ENCODE measurements around the gene TDRD10. TPM values are rescaled to one million over a fixed set of nuclear protein-coding genes. Genes with fewer than 3 reads are reported as not detected.

Gene TDRD10
- total RNA-seq, 1 donor from 2014 or later, result 1.7 TPM

DNA sequence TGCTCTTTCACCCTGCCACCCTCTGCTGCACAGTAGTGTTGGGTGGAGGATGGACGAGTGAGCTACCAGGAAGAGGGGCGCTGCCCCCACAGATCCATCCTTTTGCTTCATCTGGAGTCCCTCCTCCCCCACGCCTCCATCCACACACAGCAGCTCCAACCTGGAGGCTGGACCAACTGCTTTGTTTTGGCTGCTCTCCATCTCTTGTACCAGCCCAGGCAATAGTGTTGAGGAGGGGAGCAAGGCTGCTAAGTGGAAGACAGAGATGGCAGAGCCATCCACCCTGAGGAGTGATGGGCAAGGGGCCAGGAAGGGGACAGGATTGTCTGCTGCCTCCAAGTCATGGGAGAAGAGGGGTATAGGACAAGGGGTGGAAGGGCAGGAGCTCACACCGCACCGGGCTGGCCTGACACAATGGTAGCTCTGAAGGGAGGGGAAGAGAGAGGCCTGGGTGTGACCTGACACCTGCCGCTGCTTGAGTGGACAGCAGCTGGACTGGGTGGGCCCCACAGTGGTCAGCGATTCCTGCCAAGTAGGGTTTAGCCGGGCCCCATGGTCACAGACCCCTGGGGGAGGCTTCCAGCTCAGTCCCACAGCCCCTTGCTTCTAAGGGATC is 74.0 kb downstream of the TDRD10 start:
- DNase-seq (ENCODE audit: low read depth, low spot score), result no peak

DNA sequence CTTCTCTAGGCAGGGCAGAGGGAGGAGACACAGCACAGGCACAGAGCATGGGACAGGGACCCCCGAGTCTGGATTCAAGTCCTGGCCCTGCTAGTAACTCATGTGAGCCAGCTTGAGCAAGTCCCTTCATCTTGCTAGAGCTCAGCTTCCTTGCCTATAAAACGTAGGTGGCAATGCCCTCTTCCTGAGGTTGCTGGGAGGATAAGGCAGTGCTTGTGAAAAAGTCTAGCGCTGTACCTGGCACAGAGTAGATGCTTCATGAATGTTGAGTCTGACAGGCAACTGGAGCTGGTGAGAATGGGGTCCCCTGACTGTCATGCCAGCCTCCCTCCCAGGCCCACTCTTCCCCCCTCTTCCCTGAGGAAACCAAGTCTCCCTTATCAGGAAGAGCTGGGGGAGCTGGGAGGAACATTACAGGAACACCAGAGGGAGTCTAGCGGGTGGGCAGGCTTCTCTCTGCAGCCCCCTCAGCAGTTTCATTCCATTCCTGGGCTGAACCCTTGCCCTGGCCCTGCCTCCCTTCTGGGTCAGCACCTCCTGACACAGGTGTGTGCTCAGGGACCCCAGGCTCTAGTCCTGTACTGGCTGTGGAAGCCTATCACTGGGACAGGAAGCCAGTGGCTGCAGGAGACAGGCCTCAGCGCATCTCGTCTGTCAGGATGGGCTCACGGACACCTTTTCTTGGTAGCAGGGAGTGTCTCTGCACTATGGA is 75.5 kb downstream of the TDRD10 start:
- no peak for DNase-seq (ENCODE audit: low read depth, low spot score)

DNA sequence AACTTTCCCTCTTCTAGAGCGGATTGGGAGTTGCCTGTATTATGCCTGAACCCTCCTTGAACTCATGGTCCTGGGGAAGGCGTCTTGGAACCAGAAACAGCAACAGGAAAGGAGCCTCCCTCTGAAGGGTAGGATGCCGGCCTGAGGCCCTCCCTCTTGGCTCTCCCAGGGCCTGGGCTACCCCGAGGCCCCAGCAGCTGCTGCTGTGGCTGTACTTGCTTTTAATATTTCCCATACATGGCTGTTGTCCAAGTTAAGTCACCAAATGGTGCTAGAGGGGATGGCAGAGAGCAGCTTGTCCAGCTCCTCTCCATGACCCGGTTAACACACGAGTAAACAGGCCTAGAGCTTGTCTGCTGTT is 76.0 kb downstream of the TDRD10 start:
- no peak for DNase-seq (ENCODE audit: low read depth, low spot score)

DNA sequence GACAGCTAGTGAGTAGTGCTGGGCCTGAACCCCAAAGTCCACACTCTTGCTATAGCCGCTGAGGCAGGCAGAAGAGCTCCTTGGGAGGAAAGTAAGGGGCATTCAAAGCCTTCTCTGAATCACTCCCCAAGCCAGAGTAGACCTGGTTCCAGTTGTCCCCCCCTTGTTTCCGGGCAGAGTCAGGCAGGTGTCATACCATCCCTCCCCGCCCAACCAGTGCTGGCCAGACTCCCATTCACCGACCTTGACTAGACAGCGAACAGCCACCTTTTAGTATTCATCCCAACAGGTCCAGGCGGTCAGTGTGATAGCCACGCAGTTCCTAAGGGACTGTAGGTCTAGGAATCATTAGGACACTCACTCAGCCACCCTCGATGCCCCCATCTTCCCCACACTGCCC is 77.4 kb downstream of the TDRD10 start:
- no peak for DNase-seq (ENCODE audit: low read depth, low spot score)

DNA sequence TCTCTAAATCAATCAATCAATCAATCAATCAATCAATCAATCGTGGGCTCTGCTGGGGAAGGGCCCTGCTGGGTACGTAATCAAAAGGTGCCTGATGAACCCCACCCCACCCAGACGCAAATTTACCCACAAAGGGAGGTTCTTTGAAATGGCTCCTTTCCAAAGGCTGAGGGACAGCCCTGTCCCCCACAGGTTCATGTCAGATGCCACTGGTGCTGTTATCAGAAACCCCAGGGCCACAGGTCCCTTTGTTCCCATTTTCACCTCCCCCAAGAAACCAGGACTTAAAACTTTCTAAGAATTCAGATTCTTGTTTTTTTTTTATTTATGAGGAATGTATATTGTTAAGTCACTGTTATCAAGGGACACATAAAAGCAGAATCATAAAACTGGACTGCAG is 79.7 kb downstream of the TDRD10 start:
- DNase-seq (ENCODE audit: low read depth, low spot score), result no peak

DNA sequence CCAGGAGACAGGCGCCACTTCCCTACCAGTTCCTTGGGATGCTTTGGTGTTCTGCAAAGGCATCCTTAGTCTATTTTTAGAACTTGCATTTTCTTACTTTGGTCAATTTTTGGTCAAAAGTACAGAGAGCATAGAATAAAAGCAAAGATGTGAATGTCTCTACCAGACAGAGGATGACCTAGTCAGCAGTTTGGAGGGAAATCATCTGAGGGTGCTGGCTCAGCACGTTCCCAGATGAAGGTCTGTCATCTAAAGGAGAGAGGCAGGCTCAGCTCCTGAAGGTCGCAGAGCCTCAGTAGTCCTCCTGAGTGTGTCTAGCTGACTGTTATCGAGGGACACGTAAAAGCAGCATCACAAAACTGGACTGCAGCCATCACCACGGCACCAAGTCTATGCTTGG is 80.9 kb downstream of the TDRD10 start:
- DNase-seq (ENCODE audit: low read depth, low spot score), result no peak

DNA sequence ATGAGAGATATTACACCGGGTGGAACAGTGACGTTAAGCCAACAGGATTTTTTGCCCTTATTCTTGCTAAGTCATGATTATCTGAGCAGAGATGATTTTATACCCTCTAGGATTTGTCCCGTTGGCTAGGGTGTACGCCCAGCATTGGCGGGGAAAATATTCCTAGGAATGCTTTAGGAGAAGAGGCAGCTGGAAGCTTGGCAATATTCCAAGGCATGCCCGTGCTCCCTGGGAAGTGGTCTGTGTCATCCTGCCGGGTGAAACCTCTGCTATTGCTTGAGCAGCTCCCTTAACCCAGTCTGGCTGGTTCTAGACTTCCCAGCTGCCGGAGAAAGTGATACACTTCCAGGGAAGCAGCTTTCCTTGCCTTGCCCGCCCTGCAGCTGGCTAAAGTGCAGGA is 81.8 kb downstream of the TDRD10 start:
- peak; percentile 39 for DNase-seq (ENCODE audit: low read depth, low spot score)

DNA sequence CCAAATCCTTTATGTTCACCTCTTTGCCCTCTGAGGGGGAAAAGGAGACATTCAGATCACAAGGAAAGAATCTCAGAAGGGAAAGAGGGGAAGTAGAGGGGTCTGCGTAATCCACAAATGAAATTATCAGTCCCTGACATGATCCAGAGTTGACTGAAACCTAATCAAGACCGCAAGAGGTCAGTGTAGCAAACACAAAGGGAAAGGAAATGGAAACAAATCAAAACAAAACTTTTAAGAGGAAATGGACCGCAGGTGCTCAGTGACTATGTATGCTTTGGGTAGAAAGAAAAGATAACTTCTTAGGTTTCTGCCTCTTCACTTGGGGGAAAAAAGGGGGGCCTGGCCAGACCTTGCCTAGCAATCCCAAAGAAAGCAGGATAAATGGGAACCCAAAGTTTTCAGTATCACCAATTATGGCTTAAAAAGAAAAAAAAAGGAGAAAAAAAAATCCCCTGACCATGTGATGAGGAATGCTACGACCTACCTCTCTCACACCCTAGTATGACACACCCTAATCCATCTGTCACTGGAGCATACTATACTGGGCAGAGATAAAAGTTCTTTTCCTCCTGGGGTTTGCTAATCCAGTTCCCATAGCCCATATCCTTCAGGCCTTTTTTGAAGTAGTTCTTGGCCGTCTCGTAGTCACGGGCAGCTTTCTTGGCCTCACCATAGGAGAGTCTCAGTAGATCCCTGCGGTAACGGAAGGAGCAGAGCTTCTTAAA is 82.4 kb downstream of the TDRD10 start:
- DNase-seq (ENCODE audit: low read depth, low spot score), result peak; percentile 40

DNA sequence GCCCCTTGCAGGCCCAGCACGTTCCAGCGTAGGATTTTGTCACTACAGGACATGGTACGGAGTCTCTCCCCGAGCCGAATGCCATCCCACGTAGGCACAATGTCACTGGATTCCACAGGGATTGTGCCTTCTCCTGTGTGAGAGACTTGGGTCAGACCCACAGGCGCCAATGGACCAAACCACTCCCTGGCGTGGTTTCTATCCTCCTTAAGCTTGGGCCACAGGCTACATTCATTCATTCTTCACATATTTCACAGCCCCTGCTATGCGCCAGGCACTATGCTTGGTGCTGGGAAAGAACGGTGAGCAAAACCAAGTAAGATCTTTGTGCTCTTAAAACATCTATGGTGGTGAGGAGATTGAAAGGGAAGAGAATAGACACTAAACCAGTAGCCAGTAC is 84.2 kb downstream of the TDRD10 start:
- no peak for DNase-seq (ENCODE audit: low read depth, low spot score)

DNA sequence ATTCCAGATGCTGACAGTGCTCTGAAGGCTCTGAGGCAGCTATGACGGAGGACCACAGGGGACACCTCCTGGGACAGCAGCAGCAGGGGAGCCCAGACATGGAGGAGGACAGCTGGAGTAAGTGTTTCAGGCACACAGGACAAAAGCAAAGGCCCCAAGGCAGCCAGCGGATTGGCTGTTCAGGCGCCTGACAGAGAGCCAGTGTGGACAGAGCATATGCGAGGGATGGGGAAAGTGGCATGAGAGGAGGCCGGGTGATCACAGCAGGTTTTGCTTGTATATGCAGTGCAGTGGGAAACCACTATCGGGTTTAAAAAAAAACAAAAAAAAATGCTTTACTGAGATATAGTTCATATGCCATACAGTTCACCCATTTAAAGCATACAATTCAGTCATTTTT is 84.6 kb downstream of the TDRD10 start:
- no peak for DNase-seq (ENCODE audit: low read depth, low spot score)

DNA sequence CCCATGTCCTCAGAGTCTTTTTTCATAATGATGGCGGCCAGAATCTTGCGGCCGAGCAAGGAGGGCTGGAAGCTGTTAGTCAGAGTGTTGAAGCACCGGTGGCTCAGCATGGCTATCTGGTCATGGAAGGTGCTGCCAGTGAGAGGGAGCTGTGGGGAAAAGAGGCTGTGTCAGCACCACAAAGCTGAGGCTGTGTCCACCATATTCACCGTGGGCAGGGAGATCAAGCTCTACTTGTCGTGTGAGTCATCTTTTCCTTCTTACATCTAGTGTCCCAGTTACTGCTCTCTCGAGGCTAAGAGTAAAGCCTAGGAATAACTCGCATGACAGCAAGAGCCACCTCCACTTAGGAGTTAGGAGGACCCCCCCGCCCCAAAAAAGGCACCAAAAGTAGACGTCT is 87.8 kb downstream of the TDRD10 start:
- no peak for DNase-seq (ENCODE audit: low read depth, low spot score)

DNA sequence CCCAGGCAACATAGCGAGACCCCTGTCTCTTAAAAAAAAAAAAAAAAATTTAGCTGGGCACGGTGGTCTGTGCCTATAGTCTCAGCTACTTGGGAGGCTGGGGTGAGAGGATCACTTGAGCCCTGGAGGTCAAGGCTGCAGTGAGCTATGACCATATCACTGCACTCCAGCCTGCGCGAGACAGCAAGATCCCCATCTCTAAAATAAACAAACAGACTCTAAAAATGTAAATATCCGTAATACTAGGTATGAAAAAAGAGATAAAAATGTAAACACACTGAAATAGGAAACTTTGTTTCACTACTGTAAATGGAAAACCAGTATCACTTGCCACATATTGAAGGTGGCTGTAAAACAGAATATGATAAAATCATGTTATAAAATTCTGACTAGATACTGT is 88.7 kb downstream of the TDRD10 start:
- DNase-seq (ENCODE audit: low read depth, low spot score), result no peak

DNA sequence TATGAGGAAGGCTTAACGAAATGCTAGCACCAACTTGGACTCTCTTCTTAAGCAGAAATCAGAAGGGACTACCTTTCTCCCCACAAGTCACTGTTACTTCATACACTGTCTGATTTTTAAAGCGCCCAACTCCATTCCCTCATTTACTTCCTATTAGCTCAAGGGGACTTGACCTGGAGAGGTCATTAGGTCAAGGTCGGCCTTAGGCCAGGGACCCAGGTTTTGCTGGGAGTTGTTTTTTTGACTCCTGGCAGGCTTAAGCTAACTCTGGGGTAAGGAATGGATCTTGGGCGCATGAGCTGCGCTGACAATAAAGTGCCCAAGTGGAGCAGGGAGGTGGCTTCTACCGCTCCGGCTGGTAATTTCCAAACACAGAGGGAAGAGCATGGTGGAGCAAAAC is 89.2 kb downstream of the TDRD10 start:
- DNase-seq (ENCODE audit: low read depth, low spot score), result no peak

DNA sequence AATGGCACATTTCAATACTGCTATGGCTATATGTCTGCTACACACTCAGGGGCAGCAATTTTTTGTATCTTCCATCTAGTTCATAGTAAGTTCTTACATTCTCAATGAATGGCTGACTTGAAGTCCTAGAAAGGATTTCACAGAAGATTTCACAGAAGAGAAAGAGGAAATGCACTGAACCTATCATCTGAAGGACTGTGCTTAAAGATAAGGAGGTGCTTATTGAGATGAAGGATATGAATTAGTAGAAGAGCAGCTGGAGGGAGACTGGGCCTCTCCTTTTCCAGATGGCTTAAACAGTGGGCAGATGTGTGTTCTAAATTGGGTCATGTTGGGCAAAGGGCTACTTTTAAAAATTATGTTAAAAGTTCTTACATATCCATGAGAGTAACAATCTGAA is 91.4 kb downstream of the TDRD10 start:
- DNase-seq (ENCODE audit: low read depth, low spot score), result no peak

DNA sequence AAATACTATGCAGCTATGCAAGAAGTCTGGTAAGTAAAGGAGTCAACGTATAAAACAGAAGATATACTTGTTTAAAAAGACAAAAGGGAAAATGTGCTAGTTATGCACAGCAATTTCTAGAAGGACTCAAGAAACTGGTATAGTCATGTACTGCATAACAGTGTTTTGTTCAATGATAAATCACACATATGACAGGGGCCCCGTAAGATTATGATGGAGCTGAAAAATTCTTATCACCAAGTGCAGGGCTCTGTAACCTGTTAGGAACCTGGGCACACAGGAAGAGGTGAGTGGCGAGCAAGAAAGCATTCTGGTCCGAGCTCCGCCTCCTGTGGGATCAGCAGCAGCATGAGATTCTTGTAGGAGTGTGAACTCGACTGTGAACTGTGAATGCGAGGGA is 92.8 kb downstream of the TDRD10 start:
- no peak for DNase-seq (ENCODE audit: low read depth, low spot score)

DNA sequence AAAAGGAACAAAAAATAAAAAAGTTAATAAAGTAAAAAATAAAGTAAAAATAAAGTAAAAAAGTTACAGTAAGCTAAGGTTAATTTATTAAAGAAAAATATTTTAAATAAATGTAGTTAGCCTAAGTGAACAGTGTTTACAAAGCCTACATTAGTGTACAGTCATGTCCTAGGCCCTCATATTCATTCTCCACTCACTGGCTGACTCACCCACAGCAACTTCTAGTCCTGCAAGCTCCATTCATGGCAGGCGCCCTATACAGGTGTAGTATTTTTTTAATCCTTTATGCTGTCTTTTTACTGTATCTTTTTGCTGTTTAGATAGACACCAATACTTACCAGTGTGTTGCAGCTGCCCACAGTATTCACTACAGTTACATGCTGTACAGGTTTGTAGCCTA is 93.6 kb downstream of the TDRD10 start:
- no peak for DNase-seq (ENCODE audit: low read depth, low spot score)

Other genes starting within 250 kb of the TDRD10 start
- 118 and 122 TPM in 2 replicates for gene HAX1, start 229.6 kb upstream of the TDRD10 start, total RNA-seq
- gene AQP10, start 181.1 kb upstream of the TDRD10 start, total RNA-seq, result 0.07 and 0.13 TPM in 2 replicates
- 77.0 and 112 TPM in 2 replicates for gene ATP8B2, start 176.7 kb upstream of the TDRD10 start, total RNA-seq
- 5.7 and 10.8 TPM in 2 replicates for gene IL6R, start 96.9 kb upstream of the TDRD10 start, total RNA-seq
- gene SHE, start 193 bp downstream of the TDRD10 start, total RNA-seq, result 60.6 and 84.6 TPM in 2 replicates
- 34.9 and 39.6 TPM in 2 replicates for gene UBE2Q1, start 56.4 kb downstream of the TDRD10 start, total RNA-seq
- gene CHRNB2, start 65.6 kb downstream of the TDRD10 start, total RNA-seq, result under 0.01 TPM in 1 of 2 replicates, not detected in the other
- 81.5 and 107 TPM in 2 replicates for gene ADAR, start 106.0 kb downstream of the TDRD10 start, total RNA-seq